HS-5 (cell line): ENCODE data around the gene PRIM1.
A peak's percentile ranks its signal among the peaks of the same experiment; 100 is the strongest.
"Not testable (repeated sequence)": the region's sequence is repeated elsewhere in the genome, so short reads cannot be mapped to it uniquely, and the experiment has no call there.

Source experiments
- DNase-seq: peaks from one replicate; pipeline ENCODE4 v3.0.0-alpha.2; 2012; ENCODE audit warnings: low read depth

PRIM1 gene

GRCh38 chr12:56716933-56717880 lies 34.9 kb downstream of the PRIM1 start:
- DNase-seq: no peak

- no peak for DNase-seq
Observed at GRCh38 chr12:56716458-56716857, 35.7 kb downstream of the PRIM1 start.

- DNase-seq: no peak
Observed at GRCh38 chr12:56715798-56716197, 36.3 kb downstream of the PRIM1 start.

GRCh38 chr12:56714431-56714929 lies 37.6 kb downstream of the PRIM1 start:
- DNase-seq: no peak

GRCh38 chr12:56713345-56713744 lies 38.8 kb downstream of the PRIM1 start:
- no peak for DNase-seq

GRCh38 chr12:56709759-56710376 lies 42.3 kb downstream of the PRIM1 start:
- DNase-seq: no peak

- not testable (repeated sequence) for DNase-seq
Observed at GRCh38 chr12:56704522-56704921, 47.6 kb downstream of the PRIM1 start.

- no peak for DNase-seq
Observed at GRCh38 chr12:56699020-56699661, 53.0 kb downstream of the PRIM1 start.

- DNase-seq: no peak
Observed at GRCh38 chr12:56695327-56696101, 56.6 kb downstream of the PRIM1 start.

GRCh38 chr12:56694161-56694560 lies 58.0 kb downstream of the PRIM1 start:
- no peak for DNase-seq

GRCh38 chr12:56688846-56689109 lies 63.3 kb downstream of the PRIM1 start:
- DNase-seq: no peak

- peak; percentile 89 for DNase-seq
Observed at GRCh38 chr12:56688129-56688845, 63.8 kb downstream of the PRIM1 start, which contains the start of gene PTGES3. Gene PTGES3 (minus strand): TSS chr12:56688284. CDS start chr12:56687999, 285 bp downstream.

GRCh38 chr12:56687223-56688128 lies 64.6 kb downstream of the PRIM1 start:
- DNase-seq: no peak

GRCh38 chr12:56684745-56685359 lies 67.3 kb downstream of the PRIM1 start:
- DNase-seq: no peak

GRCh38 chr12:56682323-56682722 lies 69.8 kb downstream of the PRIM1 start:
- DNase-seq: no peak
